Esophagus squamous epithelium (tissue), 5 donors: ENCODE measurements around the gene EPAS1. TPM values are rescaled to one million over a fixed set of nuclear protein-coding genes. Genes with fewer than 3 reads are reported as not detected.

ENCODE experiments used
- DNase-seq: peaks from one replicate; lab custom pipeline; 2025; lab: John Stamatoyannopoulos, UW
- H3K27ac ChIP-seq, 4 donors: fragments of 200-600 bp; sonication (generic); one replicate each; pipeline ENCODE4 v1.5.1; 2016 to 2019; ENCODE audit warnings: mild to moderate bottlenecking in 1 of 4
- H3K27me3 ChIP-seq, 4 donors: fragments of 200-600 bp; sonication (generic); 1 replicate in 3 of 4; 2 replicates in 1 of 4; pipeline versions ENCODE4 v1.5.1 to v1.6.0; 2017 to 2021; ENCODE audit warnings: antibody characterized with exemption in 1 of 4
- H3K36me3 ChIP-seq, 3 donors: fragments of 200-600 bp; sonication (generic); one replicate each; pipeline ENCODE4 v1.5.1; 2016 to 2019
- H3K4me1 ChIP-seq, 3 donors: fragments of 200-600 bp; sonication (generic); one replicate each; pipeline ENCODE4 v1.5.1; 2017 to 2019
- H3K4me3 ChIP-seq, 4 donors: fragments of 200-600 bp; sonication (generic); 1 replicate in 3 of 4; 2 replicates in 1 of 4; pipeline ENCODE4 v1.5.1; 2016 to 2019; ENCODE audit warnings: mild to moderate bottlenecking in 2 of 4, moderate library complexity in 1 of 4
- H3K9me3 ChIP-seq, 3 donors: fragments of 200-600 bp; sonication (generic); one replicate each; pipeline ENCODE4 v1.5.1; 2016 to 2019
- POLR2A ChIP-seq, 4 donors: fragments of 450-650 bp; IDR thresholded peaks; one replicate each; pipeline ENCODE4 v1.6.1; 2017; ENCODE audit warnings: antibody characterized with exemption in 4 of 4, mild to moderate bottlenecking in 4 of 4, moderate library complexity in 3 of 4
- WGBS, 2 donors: methylation state at CpG; one replicate each; pipeline ENCODE4 v1.1.5; 2018; 5-methylcytosine and 5-hydroxymethylcytosine counted together
- intact Hi-C: fragments of 100-400 bp; cut with DNase I; formaldehyde crosslinking; loops from one replicate; pipeline ENCODE4 v1.15.0; 2022
- total RNA-seq, 4 donors: library from RNA; depleted of rRNA; stranded (reverse); fragments of >200 nt; gene quantifications; one replicate each; pipeline ENCODE4 v1.1.0, GENCODE V29; 2016
- TF ChIP-seq, protein P1 (sequence below), 6 experiments: fragments of 450-650 bp in 4 of 6; fragments of 200-600 bp in 2 of 6; sonication (generic) in 2 of 6; IDR thresholded peaks; one replicate each; pipeline ENCODE4 v1.5.1; 2016 to 2019; ENCODE audit warnings: antibody characterized with exemption in 6 of 6, mild to moderate bottlenecking in 4 of 6, moderate library complexity in 4 of 6
- donor health status: DM: yes; HTN: yes; CAD: no.

Gene EPAS1
- total RNA-seq, 4 donors from 2014 or later: 86.7 to 151 (median 105) TPM

- intact Hi-C loops: loop anchor here (10.0 kb wide), 1 partner anchor 75 kb away; no protein-coding TSS in a partner anchor
- WGBS, 2 donors: 70 to 82% methylated on average over 8 of the region's 9 CpGs
- Histone ChIP-seq H3K27ac (peak overlapping the region in 3 of 4 donors; percentile 36 to 74 (median 61)), H3K36me3 (peaks cover 42 to 100% (median 54%) of the 10 kb centered on the region in 3 donors), H3K9me3 (no peaks in the 10 kb centered on the region), H3K4me3 (no peak overlapping the region), H3K27me3 (no peaks in the 10 kb centered on the region), H3K4me1 (peaks cover 25 to 54% (median 34%) of the 10 kb centered on the region in 3 donors)
- TF ChIP-seq POLR2A (IDR thresholded peaks at IDR 0.05): no peak
- TF ChIP-seq, protein P1, sequence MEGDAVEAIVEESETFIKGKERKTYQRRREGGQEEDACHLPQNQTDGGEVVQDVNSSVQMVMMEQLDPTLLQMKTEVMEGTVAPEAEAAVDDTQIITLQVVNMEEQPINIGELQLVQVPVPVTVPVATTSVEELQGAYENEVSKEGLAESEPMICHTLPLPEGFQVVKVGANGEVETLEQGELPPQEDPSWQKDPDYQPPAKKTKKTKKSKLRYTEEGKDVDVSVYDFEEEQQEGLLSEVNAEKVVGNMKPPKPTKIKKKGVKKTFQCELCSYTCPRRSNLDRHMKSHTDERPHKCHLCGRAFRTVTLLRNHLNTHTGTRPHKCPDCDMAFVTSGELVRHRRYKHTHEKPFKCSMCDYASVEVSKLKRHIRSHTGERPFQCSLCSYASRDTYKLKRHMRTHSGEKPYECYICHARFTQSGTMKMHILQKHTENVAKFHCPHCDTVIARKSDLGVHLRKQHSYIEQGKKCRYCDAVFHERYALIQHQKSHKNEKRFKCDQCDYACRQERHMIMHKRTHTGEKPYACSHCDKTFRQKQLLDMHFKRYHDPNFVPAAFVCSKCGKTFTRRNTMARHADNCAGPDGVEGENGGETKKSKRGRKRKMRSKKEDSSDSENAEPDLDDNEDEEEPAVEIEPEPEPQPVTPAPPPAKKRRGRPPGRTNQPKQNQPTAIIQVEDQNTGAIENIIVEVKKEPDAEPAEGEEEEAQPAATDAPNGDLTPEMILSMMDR (IDR thresholded peaks at IDR 0.05): no peak
- no peak for DNase-seq
These were observed 82.2 kb downstream of the EPAS1 start for GRCh38 chr2:46379213-46380037.

- peaks cover 25 to 55% (median 37%) of the 10 kb centered on the region in 3 donors for H3K4me1 ChIP-seq
- no peaks in the 10 kb centered on the region for H3K9me3 ChIP-seq
- no peaks in the 10 kb centered on the region for H3K27me3 ChIP-seq
- intact Hi-C loops: loop anchor here (10.0 kb wide), 1 partner anchor 75 kb away; no protein-coding TSS in a partner anchor
- no peak overlapping the region for H3K4me3 ChIP-seq
- no peak for DNase-seq
- 76 to 93% methylated on average over 13 of the region's 22 CpGs for WGBS, 2 donors
- H3K27ac ChIP-seq: peak overlapping the region in 3 of 4 donors; percentile 36 to 74 (median 61)
- H3K36me3 ChIP-seq: peaks cover 45 to 100% (median 59%) of the 10 kb centered on the region in 3 donors
- TF ChIP-seq POLR2A (IDR thresholded peaks at IDR 0.05): no peak
- TF ChIP-seq, protein P1 (IDR thresholded peaks at IDR 0.05): no peak
These were observed 83.1 kb downstream of the EPAS1 start for GRCh38 chr2:46380038-46380940.

DNA sequence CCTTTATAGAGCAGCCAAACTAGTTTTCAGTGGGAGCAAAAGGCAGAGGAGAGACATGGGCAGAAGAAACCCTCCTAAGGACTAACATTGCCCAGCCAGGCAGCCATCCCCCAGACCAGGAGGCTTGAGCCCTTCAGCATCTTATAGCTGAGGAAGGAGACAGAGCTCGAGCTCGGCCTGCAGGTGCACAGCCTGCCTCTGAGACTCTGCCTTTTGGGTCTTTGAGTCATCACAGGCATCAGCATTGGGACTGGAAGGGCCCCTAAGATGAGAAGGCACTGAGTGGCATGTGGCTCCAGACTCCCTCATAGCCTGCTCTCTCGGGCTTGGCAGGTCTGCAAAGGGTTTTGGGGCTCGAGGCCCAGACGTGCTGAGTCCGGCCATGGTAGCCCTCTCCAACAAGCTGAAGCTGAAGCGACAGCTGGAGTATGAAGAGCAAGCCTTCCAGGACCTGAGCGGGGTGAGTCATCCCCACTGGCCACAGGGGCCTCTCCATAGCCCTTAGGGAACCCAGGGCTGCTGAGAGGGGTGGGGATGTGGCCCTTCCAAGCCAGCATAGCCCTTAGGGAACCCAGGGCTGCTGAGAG lies 84.1 kb downstream of the EPAS1 start:
- peak overlapping the region in 1 of 4 donors; percentile 26 for H3K27ac ChIP-seq
- H3K4me3 ChIP-seq: no peak overlapping the region
- peaks cover 45 to 98% (median 51%) of the 10 kb centered on the region in 3 donors for H3K36me3 ChIP-seq
- TF ChIP-seq, protein P1 (IDR thresholded peaks at IDR 0.05): no peak
- TF ChIP-seq POLR2A (IDR thresholded peaks at IDR 0.05): no peak
- WGBS, 2 donors: 88 to 90% methylated on average over 3 to 6 of the region's 8 CpGs
- peaks cover 30 to 65% (median 46%) of the 10 kb centered on the region in 3 donors for H3K4me1 ChIP-seq
- intact Hi-C loops: loop anchor here (10.0 kb wide), 1 partner anchor 73 kb away; no protein-coding TSS in a partner anchor
- H3K27me3 ChIP-seq: no peaks in the 10 kb centered on the region
- DNase-seq: no peak
- no peaks in the 10 kb centered on the region for H3K9me3 ChIP-seq

DNA sequence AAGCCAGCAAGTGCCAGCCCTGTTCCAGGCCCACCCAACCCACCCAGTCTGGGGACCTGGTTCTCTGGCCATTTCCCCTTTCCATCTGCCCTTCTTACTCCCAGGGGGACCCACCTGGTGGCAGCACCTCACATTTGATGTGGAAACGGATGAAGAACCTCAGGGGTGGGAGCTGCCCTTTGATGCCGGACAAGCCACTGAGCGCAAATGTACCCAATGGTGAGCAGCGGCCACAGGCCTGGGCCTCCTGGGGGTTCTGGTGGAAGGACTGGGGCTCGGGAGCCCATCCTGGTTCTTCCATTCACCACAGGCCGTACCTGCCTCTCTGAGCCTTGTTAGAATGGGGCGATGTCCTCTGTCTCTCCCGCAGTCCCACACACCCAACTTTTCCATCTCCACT lies 84.7 kb downstream of the EPAS1 start:
- intact Hi-C loops: loop anchor here (10.0 kb wide), 1 partner anchor 73 kb away; no protein-coding TSS in a partner anchor
- TF ChIP-seq, protein P1 (IDR thresholded peaks at IDR 0.05): no peak
- no peak for TF ChIP-seq POLR2A (IDR thresholded peaks at IDR 0.05)
- Histone ChIP-seq H3K4me3 (no peak overlapping the region), H3K27ac (no peak overlapping the region), H3K27me3 (no peaks in the 10 kb centered on the region), H3K9me3 (no peaks in the 10 kb centered on the region), H3K36me3 (peaks cover 41 to 95% (median 49%) of the 10 kb centered on the region in 3 donors), H3K4me1 (peaks cover 30 to 65% (median 48%) of the 10 kb centered on the region in 3 donors)
- WGBS, 2 donors: 97 to 100% methylated on average over 2 to 7 of the region's 8 CpGs
- no peak for DNase-seq
